HG02870 (cell line): ENCODE measurements around the gene LMX1B.
"Not testable (repeated sequence)": the region's sequence is repeated elsewhere in the genome, so short reads cannot be mapped to it uniquely, and the experiment has no call there.

Source experiments
- ATAC-seq: cut with Tn5 transposase; IDR thresholded peaks from one replicate; pipeline ENCODE4 v1.9.1; 2021; ENCODE audit warnings: mild to moderate bottlenecking, moderate library complexity; ENCODE audit not compliant: unreplicated experiment

Gene LMX1B

DNA sequence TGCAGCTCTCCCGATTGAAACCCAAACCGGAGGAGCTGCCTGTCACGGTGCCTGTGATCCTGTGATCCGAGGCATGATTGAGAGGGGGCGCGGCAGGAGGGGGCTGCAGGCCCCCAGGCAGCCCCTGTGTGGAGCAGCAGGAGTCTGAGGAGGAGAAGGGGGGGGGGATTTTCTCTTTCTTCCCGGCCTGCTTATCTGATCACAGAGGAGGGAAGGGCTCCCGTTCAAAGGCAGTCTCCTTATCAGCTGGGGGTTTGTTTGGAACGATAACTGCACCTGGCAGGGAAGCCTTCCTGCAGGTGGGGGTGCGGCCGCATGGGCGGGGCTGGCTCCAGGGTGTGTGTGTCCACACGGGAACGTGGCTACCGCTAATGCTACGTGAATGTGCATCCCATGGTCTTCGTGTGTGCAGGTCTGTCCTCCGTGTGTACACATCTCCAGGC lies 38.4 kb downstream of the LMX1B start:
- no peak for ATAC-seq

DNA sequence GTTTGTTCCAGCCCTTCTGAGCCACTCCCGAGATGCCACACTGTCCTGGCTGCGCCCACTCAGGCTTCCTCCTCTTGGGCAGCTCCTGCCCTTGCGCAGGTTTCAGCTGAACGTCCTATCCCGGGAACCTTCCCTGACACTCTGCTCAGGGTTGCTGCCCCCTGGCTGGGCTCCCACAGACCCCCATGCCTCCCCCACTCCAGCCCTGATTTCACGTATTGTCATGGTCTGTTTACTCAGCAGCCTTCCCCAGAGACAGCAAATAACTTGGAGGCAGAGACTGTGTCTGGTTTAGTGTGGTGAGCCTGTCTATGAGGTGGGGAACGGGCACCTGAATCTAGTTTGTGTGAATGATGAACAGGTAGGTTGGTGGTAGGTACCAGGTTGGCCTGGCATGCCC lies 40.4 kb downstream of the LMX1B start:
- no peak for ATAC-seq

DNA sequence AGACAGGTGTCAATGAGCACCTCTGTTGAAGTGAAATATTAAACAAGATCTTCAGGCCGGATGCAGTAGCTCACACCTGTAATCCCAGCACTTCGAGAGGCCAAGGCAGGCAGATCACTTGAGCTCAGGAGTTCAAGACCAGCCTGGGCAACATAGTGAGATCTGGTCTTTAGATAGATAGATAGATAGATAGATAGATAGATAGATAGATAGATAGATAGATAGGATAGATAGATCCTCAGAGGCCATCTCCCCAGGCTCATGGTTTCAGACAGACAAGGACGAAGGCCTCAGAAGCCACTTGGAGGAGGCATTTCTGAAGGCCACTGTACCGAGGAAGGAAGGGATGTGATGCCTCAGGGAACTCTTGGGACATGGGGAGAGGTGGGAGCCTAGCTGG lies 42.5 kb downstream of the LMX1B start:
- not testable (repeated sequence) for ATAC-seq

DNA sequence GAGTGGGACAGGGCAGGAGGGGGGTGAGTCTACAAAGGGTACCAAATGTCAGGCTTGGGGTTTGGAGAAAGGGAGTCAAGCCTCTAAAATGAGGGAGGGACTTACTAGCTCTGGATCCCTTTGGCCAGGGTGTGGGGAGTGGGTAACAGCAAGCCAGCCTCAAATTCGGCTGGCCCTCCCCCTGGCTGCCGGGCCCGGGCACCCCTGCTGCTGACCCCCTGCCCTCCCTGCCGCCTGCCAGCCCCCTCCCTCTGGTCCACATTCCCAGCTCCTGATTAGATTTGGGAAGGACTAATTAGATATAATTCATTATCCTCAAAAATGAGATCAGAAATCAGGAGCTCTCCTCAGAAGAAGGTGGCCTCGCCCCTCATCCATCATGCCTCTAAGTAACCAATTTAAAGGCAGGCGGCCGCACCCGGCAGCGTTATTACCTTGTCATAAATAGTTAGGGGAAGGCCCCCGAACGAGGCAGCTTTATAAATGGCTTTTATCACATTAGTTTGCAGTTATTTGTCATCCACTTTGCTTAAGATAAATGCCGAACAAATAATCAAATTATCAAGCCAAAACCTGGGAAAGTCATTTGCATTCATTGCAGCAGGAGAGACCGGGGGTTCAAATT lies 44.6 kb downstream of the LMX1B start:
- ATAC-seq = no peak

DNA sequence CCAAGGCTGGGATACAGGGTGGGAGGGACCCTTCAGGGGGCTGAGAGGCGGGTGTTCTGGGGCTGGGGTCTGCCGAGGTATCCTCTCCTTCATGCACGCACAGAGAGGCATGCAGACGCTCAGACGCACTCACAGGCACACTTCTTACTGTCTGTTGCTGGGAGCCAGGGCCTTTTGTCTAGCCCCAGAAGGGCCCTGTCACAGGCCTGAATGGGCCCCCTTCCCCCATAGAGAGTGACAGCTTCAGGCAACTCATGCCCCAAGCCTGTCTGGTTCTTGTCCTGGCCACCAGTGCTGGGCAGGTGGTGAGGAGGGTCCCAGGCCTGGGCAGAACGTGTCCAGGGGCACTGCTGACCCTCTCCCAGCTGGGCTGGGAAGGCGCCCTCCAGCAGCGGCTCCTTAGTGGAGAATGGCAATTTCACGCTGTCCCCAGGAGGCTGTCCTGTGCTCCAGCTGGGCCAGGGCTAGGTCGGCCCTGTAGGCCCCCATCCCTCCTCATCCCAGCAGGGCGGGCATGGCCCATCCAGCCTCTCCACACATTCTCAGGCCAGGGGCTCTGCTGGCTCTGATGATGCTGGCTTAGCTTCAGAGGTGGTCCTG lies 45.3 kb downstream of the LMX1B start:
- no peak for ATAC-seq

DNA sequence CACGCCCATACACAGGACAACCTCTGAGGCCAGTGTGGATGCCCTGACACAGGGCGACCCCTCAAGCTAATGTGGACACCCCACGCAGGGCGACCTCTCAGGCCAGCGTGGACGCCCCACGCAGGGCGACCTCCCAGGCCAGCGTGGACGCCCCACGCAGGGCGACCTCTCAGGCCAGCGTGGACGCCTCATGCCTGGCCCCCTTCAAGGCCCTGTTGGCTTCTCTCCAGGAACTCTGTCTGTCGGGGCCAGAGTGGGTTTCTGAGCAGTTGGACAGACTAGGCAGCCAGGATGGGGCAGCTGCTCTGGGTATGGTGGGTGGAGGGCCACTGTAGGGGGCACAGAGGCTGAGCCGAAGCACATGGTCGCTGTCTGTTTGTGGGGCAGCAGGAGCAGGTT lies 47.4 kb downstream of the LMX1B start:
- ATAC-seq = no peak

DNA sequence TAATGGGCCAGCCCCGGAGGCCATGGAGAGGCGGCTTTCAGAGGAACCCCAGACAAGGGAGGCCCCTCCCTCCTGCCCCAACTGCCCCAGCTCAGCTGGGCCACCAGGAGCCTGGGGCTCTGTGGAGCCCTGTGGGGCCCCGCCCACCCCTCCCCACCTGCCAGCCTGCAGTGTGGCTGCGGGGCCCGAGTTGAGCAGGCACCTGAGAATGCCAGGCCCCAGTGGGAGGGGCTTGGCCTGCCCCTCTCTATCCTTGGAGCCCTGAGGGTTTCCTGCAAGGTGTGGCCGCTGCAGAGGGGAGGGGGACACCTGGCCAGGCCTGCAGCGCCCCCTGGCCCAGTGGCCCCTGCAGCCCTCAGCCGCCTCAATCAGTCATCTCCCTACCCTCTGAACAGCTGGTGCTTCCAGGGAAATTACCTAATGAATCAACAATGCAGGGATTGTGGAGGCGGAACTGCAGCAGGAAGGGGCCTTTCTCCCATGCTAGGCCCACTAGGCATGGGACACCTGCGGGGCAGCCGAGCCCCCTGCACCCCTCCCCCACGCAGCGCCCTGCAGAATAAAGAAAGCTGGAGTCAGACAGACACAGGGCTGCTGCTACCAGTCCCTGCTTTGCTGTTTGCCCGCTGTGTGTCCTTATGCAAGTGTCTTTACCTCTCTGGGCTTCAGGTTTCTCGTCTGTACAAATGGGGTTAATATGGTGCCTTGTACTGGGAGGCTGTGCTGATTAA lies 48.0 kb downstream of the LMX1B start:
- ATAC-seq = no peak

DNA sequence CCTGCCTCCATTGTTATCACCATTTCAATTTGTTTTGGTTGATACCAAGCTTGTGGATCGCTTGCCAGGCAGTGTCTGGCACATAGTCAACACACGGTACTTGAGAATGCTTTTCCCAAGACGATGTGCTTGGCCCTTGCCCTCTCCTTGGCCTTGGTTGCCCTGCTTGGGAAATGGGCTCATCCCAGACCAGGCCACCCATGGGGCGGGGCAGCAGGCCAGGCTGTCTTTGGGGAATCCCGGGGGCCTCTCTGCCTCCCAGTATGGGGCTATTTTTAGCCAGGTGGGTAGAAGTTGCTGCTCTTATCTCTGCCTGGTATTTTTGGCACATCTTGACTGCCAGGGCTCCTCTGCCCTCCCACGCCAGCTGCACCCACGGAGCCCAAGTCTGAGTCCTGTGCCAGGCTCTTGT lies 49.9 kb downstream of the LMX1B start:
- ATAC-seq = no peak

DNA sequence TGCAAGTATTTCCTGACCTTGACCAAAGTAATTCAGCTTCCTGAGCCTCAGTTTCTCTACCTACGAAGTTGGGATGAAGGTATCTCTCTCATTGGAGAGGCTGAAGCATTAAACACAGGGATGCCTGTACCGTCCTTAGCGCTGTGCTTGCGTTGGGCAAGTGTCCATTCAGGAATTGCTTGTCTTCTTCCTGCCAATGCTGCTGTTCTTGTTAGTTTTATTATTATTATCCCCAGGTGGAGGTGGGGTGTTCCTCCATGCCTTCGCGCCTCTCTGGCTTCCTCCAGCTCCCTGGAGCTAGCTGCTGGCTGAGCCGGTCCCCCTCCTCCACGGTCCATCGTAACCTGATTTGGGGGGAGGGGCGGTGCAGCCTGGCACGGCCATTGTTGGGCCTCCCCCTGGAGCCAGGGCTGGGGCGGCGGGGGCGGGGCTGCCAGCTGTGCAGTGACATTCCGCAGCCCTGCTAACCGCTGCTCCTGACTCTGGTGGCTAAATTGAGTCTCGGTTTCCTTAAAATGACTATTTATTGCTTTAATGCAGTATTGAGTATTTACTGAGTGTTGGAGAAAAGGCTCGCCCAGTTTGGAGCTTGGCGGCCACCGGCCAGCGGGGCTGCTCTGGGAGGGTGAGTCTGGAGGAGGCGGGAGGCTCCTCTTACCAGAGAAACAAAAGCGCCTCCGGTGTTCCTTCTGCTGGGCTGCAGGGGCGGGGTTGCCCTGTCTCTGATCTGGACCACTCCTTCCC lies 51.3 kb downstream of the LMX1B start:
- ATAC-seq = no peak

DNA sequence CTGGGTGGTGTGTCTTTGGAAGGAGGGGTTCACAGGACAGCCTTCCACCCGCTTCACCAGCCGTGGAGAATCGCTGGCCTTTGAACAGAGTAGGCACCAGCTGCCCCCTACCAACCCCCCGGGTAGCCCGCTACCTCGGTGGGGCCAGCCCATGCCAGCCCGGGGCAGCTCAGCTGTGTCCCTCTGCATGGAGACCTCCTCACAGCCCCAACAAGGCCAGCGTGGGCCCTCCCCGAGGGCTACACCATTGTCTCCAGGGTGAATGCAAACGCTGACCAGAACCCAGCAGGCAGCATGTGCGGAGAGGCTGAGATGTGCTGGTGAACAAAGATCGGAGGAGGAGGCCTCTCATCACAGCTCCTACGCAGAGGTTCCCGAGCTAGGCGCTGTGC lies 51.9 kb downstream of the LMX1B start:
- no peak for ATAC-seq

DNA sequence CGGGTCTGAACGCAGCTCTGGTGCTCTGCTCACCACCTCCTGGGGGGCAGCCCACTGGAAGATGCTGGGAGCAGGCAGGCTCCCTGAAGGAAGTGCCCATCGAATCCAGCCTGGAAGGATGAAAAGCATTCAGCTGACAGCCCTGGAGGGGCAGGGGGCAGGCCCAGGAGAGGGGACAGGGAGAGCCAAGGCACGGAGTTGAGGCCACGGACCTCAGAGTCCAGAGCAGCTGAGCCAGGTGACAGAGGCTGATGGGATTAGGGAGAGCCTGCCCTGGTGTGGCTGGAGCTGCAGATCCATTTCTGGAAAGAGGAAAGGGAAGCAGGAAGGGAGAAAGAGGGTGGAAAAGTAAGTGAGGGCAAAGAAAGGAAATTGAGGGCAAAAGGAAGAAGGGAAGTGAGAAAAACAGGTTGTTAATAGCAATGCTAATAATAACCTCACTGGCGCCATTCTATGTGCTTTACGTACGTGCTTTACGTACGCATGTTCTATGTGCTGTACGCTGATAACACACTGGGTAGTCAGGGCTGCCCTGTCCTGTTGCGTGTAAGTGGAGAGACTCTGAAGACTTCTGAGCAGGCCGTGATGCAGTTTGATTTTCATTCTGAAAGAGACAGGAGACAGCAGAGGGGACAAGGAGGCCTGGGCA lies 52.6 kb downstream of the LMX1B start:
- no peak for ATAC-seq

DNA sequence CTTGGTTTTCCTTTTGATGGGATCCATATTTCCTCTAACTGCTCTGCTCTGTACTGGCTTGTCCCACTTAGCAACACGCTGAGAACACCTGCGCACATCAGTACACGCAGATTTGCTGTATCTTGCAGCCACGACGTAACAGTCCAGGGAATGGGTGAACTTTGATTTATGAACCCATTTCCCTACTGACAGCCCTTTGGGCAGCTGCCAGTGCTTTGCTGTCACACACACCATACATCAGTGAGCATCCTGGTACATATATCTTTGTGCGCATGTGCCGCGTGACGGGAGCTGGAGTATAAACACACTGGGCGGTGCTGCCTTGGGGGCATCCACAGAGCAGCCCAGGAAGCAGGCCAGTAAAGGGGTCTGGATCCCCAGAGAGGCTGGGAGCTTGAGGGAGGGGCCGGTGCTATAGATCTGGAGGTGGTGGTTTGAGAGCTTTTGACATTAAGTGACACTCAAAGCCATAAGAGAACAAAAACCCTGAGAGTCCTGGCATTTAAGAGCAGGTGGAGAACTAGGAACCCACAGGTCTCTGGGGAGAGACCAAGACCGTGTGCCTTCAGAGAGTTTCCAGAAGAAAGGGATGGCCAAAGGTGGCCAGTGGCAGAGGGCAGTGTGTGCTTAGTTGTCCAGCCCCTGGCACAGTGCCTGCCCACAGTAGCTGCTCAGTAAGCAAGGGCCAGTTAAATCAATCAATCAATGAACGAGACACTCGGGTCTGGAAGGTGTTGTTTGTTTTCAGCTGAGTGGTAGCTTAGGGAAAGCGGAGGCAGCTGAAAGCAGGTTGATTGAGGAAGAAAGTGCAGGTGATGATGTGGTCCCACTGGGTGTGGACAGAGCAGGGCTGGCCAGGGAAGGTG lies 53.7 kb downstream of the LMX1B start:
- ATAC-seq = no peak

DNA sequence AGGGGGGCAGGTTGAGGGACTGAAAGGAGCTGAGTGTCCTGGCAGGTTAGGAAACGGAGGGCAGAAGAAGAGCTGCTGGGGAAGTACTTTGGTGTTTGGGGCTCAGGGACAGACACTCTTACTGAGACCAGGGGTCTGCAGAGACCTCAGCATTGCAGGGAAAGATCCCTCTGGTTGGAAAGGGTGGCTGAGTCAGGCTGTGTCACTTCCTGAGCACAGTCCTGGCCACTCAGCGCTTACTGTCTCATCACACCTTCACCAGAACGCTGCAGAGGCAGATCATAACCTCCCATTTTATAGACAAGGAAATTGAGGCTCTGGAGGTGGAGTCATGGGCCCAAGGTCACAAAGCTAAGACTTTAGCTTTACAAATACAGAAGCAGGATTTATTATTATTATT lies 54.3 kb downstream of the LMX1B start:
- no peak for ATAC-seq

DNA sequence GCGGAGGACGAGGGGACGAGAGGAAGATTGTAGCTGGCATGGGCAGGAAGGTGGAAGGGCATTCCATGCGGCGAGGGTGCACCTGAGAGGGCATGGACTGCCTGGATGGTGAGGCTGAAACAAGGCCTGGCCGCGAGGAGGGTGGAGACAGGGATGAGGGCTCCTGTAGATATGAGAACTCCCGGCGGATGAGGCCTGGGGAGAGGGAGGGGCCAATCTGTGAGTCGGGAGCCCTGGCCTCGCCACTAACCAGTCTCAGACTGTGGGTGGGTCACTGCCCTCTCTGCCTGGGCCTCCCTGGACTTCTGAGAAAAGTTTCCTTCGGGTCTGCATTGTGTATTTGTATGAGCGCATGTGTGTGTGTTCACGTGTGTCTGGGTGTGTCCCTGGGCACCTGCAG lies 55.4 kb downstream of the LMX1B start:
- ATAC-seq = no peak

DNA sequence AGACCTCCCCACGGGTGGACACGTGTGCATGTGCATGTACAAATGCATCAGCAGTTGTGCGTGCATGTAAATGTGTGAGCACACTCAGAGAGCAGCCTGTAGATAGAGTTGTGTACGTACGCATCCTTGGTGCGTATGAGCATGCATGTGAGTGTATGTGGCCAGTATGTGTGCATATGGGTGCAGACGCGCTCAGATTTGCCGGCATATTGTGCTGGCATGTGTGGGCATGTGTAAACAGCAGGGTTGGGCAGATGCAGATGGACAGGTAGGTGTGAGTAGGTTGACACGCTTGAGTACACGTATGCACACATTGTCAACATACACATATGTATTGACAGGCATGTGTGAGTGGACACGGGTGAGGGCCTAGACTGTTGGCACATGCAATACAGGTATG lies 56.5 kb downstream of the LMX1B start:
- ATAC-seq = no peak

DNA sequence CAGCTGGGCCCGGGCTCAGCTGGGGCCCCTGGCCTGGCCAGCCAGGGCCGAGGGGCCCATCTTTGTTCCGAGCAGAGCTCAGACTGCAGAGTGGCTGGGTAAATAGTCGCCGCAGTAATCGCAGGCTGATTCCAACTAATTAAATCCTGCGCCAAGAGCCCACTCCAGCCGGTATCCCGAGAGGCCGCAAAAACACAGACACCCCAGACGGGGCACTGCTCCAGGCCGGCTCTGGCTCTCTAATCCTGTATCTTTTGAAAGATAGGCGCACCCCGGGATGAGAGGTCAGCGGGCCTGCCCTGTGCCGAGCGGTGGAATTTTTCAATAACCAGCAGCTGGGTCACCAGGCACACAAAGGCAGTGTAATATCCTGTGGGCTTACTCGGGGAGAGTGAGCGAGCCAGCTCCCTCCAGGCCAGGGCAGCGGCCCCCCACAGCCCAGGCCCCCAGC lies 57.7 kb downstream of the LMX1B start:
- no peak for ATAC-seq

DNA sequence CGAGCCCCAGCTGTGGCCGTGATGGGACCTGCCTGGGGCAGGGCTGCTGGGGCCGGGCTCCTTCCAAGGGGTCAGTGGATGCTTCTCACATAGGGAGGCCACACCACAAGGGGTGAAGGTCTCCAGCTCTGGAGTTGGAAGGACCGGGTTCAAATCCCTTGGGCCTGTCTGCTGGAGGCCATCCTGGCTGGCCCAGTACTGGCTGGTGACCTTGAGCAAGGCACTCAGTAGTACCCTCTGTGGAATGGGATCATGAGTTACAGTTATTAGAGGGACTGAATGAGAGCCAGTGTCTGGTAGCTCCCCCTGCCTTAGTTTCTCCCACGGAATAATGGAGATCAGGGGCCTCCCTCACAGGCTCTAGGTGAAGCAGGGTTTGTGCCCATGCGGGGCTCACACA lies 58.3 kb downstream of the LMX1B start:
- ATAC-seq = no peak

DNA sequence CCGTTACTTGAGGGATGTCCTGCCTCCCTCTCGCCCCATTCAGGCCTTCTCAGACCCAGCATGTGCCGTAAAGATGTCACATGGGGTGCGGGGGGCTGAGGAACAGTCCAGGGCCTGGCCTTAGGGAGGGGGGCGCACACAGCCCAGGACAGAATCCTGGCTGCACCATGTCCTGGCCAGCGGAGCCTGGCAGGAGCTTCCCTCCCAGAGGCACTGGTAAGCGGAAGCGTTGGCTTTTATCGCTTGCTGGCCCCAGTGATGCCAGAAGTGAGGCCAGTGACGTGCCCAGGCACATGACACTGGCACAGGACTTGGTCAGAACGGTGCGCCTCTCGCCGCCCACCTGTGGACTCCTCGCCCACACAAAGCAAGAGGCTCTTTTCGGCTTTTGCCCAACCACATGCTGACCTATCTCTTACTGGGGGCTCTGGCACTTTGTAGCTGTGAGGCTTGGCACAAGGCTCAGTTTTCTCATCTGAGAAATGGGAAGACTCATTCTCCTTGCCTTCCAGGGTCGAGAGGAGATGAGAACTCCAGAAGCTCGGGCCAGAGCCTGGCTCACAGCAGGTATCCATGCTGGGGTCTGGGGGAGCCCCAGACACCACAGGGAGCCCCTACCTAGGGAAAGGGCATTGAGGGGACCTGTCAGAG lies 59.0 kb downstream of the LMX1B start:
- no peak for ATAC-seq

DNA sequence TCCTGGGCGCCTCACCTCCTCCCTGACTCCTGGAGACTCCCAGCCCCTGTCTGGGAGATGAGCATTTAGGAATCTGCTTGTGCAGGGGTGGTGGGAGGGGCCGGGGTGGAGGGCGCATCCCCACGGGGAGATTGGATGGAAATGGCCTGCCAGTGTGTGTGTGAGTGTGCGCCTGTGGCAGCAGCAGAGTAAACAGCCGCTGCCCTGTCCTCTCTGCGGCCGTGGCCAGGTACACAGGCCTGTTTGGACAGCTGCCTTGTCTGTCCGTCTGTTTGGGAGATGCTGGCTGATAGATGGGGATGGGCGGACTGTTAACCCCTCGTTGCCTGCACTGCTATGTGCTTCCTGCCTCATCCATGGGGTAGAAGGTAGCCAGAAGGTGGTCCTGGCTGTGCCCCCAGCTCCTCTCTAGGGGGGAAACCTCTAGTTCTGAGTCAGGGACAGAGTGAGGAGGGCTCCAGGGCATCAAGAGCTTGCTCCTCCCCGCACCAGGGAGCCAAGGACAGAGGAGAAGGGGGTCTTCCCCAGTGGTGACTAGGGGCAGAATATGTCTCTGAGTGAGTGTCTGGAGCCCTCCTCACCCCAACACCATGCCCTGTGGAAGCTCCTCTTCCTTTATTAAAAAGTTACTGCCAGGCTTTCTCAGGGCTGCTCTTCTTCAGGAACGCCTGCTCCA lies 60.1 kb downstream of the LMX1B start:
- ATAC-seq = no peak
